HuH-7 (cell line): Measurements from ENCODE around the gene MUSK.

ENCODE experiments used
- DNase-seq: peaks from one replicate; pipeline ENCODE4 v3.0.0; 2011; ENCODE audit warnings: low spot score

The MUSK gene

DNA sequence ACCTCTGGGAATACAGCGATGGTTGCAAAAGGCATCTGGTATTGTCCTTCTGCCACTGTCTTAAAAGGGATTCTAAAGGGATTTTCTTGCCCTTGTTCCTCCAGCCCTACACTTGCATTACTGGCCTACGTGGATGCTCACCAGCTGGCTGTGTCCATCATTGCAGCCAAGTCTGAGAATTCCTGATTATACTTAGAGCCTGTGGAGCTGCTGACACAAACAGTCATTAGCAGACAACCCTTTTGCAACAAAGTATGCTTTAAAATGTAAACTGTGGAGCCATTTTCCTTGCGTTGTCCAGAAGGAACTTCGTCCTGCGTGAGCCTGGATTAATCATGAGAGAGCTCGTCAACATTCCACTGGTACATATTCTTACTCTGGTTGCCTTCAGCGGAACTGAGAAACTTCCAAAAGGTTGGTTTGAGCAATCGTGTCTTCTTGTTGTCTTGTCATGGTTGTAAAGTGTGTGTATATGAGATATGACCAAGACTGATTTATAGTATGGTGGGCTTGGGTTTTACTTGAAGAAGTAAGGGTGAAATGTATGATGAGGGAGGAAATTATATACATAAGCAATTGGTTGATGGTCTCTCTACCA lies at the start of gene MUSK:
TSS of gene MUSK (plus strand) at position 222 of the 598 bp plus-strand sequence. CDS start at position 336, 114 bp downstream.
- DNase-seq = no peak

GRCh38 chr9:110619831-110620230 lies 48.8 kb upstream of the MUSK start:
- DNase-seq = no peak

- DNase-seq = no peak
Observed at GRCh38 chr9:110620726-110621125, 47.9 kb upstream of the MUSK start.

GRCh38 chr9:110622368-110622767 lies 46.2 kb upstream of the MUSK start:
- DNase-seq = no peak

DNA sequence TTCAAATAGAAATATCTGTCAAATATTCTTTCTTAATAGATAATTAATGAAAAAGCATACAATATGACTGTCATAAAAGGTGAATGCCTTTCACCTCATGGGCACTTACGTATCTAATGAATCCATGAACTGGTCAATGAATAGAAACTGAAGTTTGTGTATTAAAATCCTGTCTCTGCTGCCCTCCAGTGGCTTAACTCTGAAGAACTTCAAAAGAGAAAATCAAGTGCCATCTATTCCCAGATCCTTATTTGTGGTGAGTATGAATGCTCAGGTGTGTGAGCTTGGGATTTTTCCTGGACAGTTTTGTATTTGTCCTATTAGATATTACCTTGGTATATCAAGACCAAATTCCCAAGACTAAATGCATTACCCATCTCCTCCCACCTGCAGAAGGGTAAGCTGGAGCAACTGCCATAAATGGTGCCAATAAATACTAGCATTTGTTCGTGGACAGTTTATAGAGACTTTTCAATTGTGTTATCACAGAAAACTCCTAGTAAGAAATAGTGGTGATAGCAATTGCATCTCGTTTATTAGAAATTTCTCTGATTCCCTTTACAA lies 45.0 kb upstream of the MUSK start:
- DNase-seq = peak; percentile 36

- no peak for DNase-seq
Observed at GRCh38 chr9:110626101-110626829, 42.3 kb upstream of the MUSK start.

- no peak for DNase-seq
Observed at GRCh38 chr9:110635589-110635988, 33.0 kb upstream of the MUSK start.

- no peak for DNase-seq
Observed at GRCh38 chr9:110638381-110638954, 30.1 kb upstream of the MUSK start.

DNA sequence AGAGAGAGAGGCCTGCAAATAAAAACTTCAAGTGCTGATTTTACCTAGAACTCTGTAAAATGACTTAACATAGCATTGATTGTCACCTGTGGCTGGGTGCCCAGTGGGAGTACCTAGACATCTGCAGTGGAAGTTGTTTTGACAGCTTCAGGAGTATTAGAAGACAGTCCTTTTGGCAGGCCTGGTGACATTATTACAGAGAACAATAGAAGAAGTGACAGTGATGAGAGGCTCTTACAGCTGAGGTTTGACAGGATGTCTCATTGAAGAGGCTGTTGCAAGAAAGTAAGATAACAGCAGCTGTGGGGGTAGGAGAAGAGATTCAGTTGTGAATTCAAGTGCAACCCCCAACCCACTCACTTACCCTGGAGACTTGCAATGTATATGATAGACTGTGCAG lies 27.9 kb upstream of the MUSK start:
- no peak for DNase-seq

- no peak for DNase-seq
Observed at GRCh38 chr9:110641293-110641692, 27.3 kb upstream of the MUSK start.

- no peak for DNase-seq
Observed at GRCh38 chr9:110648696-110649095, 19.9 kb upstream of the MUSK start.

GRCh38 chr9:110650261-110650660 lies 18.3 kb upstream of the MUSK start:
- DNase-seq = no peak

GRCh38 chr9:110650991-110651411 lies 17.6 kb upstream of the MUSK start:
- DNase-seq = no peak

GRCh38 chr9:110655754-110656641 lies 12.6 kb upstream of the MUSK start:
- no peak for DNase-seq

DNA sequence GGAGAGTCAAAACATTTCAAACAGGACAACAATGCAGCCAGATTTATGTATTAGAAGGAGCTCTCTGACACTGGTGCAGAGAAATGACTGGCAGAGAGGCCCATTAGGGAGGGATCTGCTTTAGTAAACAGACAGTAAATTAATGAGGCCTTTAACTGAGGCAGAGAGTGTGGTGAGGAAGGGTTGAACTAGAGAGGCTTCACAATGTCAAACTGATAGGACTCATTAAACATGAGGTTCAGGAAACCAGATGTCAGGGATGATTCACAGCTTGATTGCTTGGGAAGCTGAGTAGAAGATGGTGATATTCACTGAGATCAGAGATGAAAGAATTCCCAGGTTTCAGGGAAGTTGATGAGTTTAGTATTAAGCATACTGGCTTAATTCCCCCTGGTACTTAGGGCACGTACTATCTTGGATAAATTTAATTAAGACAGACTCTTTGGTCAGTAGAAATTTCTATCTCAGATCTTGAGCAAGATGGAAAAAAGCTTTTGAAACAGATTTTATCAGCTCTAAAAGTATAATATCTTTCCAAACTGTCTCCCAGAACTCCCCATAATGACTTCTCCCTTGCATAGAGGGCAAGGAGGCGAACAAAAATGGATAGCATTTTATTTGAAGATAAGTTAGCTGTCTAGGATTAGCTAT lies 8.6 kb upstream of the MUSK start:
- DNase-seq = no peak

DNA sequence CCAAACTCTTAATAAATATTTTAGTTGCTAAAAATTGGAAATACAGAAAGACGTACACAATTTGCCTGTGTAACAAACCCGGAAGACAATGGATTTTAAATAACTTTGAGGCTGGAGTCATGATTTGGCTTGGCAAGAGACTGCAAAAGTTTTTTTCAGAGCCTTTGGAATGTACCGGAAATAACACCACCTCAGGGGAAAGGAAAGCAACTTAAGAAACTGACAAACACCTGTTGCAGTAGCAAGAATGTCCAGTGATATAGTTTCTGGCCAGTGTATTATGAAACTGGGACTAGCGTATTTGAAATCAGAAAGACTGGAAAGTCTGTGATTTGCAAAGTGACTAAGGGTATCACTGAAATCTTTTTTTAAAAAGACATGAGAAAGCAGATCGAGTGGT lies 842 bp downstream of the MUSK start:
- no peak for DNase-seq

DNA sequence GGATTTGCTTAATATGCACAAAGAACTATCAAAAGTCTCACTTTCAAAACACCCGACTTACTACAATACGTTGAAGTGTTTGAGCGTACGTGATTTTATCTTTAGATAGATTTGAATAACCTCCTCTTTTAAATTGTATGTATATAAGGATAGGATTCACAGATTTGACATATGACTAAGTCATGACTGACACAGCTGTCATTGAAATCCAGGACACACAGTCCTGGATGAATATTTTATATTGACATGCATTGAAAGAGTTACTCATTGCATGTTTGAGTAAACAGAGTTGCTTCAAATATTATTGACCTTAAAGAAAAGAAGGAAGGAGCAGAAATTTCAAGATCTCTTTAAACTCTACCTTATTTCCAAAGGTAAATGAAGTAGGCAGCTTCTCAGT lies 3.3 kb downstream of the MUSK start:
- no peak for DNase-seq

GRCh38 chr9:110672873-110673510 lies 4.4 kb downstream of the MUSK start:
- no peak for DNase-seq

GRCh38 chr9:110687497-110687896 lies 18.9 kb downstream of the MUSK start:
- no peak for DNase-seq

DNA sequence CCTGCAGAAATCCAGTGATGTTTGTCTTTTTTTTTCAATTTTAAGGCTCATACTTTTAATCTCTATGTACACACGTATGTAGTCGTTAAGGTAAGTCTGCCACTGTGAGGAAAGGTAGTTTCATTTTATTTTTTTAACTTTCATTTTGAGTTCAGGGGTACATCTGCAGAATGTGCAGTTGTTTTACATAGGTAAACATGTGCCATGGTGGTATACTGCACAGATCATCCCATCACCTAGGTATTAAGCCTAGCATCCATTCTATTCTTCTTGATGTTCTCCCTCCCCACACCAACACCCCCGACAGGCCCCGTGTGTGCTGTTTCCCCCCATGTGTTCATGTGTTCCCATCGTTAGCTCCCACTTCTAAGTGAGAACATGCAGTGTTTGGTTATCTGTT lies 19.7 kb downstream of the MUSK start:
- no peak for DNase-seq

DNA sequence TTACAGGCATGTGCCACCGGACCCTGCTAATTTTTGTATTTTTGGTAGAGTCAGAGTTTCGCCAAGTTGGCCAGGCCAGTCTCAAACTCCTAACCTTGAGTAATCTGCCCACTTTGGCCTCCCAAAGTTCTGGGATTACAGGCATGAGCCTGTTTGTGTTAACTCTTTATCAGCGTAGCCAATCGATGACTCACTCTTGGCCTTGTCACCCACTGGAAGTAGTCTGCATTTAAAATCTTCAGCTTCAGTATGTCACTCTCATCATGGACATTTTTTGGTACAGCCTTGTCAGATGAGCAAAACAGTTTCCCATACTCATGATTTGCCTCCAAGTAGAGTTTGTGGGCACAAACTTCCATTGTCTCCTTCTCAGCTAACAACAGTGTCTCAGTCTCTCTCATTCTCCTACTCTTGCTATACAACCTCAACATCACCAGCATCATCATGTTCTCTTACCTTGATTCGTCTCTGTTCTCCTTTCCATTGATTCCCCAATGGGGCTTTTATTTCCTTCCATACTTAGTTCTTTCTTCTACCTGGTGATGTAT lies 22.5 kb downstream of the MUSK start:
- DNase-seq = no peak
